HepG2 (cell line): ENCODE measurements around the gene NCKAP1. TPM values are rescaled to one million over a fixed set of nuclear protein-coding genes. Genes with fewer than 3 reads are reported as not detected.

Source experiments
- ATAC-seq: fragments of 200-7000 bp; cut with Tn5 transposase; 3 replicates; pipeline ENCODE4 v1.9.1; 2020; ENCODE audit warnings: mild to moderate bottlenecking, moderate library complexity
- BruUV-seq: library from RNA; stranded (reverse); fragments of 400-500 nt; replicated peaks from 2 replicates; lab custom pipeline; 2021; lab: Mats Ljungman, UMichigan
- CTCF ChIA-PET: fragments of 300-600 bp; formaldehyde crosslinking; extraction: SDS; loops from one replicate; lab custom pipeline; 2021; ENCODE audit warnings: low total read pairs, inconsistent platforms, low intra/inter-chr PET ratio; lab: Yijun Ruan, JAX
- POLR2A ChIA-PET: fragments of 350-600 bp; sonication (Branson Sonifier 250); formaldehyde crosslinking; loops from one replicate; lab custom pipeline; 2020; ENCODE audit warnings: antibody characterized with exemption, inconsistent platforms; lab: Yijun Ruan, JAX
- DNase-seq: peaks from one replicate; pipeline ENCODE4 v3.0.0-alpha.2; 2015; ENCODE audit warnings: low spot score
- FAIRE-seq: peaks from 3 replicates; lab custom pipeline; 2011; peaks lifted over from hg19 to GRCh38; lab: Jason Lieb, UNC
- H2AFZ ChIP-seq: one replicate; pipeline ENCODE4 v1.6.1; 2011; ENCODE audit warnings: low read length, inconsistent platforms
- H3K27ac ChIP-seq: fragments of 300-600 bp; 3 replicates; pipeline ENCODE4 v1.8.0; 2011; ENCODE audit warnings: mixed run types, mild to moderate bottlenecking, mixed read lengths, low read length, inconsistent platforms; ENCODE audit not compliant: insufficient read depth; ENCODE audit errors: extremely low read length
- H3K27me3 ChIP-seq, 2 experiments: fragments of 200-600 bp in 1 of 2; 2 replicates in 1 of 2; 3 replicates in 1 of 2; pipeline versions ENCODE4 v1.6.0 to v1.8.0; 2011; ENCODE audit warnings: low read length in 2 of 2, mild to moderate bottlenecking in 2 of 2, moderate library complexity in 2 of 2, inconsistent platforms in 1 of 2; ENCODE audit not compliant: insufficient read depth in 2 of 2, control insufficient read depth in 1 of 2
- H3K36me3 ChIP-seq, 2 experiments: fragments of 200-600 bp in 1 of 2; replicated peaks in 1 of 2; 2 replicates in 1 of 2; 3 replicates in 1 of 2; pipeline versions ENCODE4 v1.5.1 to v1.8.0; 2011; ENCODE audit warnings: low read length in 2 of 2, inconsistent platforms in 1 of 2; ENCODE audit not compliant: insufficient read depth in 2 of 2, control insufficient read depth in 1 of 2
- H3K4me1 ChIP-seq: 2 replicates; pipeline ENCODE4 v1.5.1; 2012; ENCODE audit warnings: low read length, inconsistent platforms; ENCODE audit not compliant: insufficient read depth
- H3K4me2 ChIP-seq: 2 replicates; pipeline ENCODE4 v1.6.0; 2011; ENCODE audit warnings: low read depth, low read length, inconsistent platforms
- H3K4me3 ChIP-seq, 3 experiments: fragments of 200-600 bp in 1 of 3; sonication (generic), shearing (Covaris generic) in 1 of 3; replicated peaks in 1 of 3; 2 replicates each; pipeline ENCODE4 v1.5.1; 2011 to 2016; ENCODE audit warnings: low read length in 3 of 3, inconsistent platforms in 2 of 3, low read depth in 2 of 3, mild to moderate bottlenecking in 2 of 3, control low read depth in 1 of 3, mixed read lengths in 1 of 3; ENCODE audit not compliant: insufficient read depth in 1 of 3
- H3K79me2 ChIP-seq: one replicate; pipeline ENCODE4 v1.6.1; 2011; ENCODE audit warnings: low read length, inconsistent platforms; ENCODE audit not compliant: insufficient read depth
- H3K9ac ChIP-seq: 2 replicates; pipeline ENCODE4 v1.6.0; 2011; ENCODE audit warnings: mild to moderate bottlenecking, low read depth, low read length, inconsistent platforms; ENCODE audit not compliant: insufficient read depth
- H3K9me3 ChIP-seq: 2 replicates; pipeline ENCODE4 v1.5.1; 2012; ENCODE audit warnings: mild to moderate bottlenecking, low read length
- H4K20me1 ChIP-seq: 2 replicates; pipeline ENCODE4 v1.6.0; 2011; ENCODE audit warnings: inconsistent platforms, mild to moderate bottlenecking, low read length, moderate library complexity; ENCODE audit not compliant: insufficient read depth
- ATM ChIP-seq: fragments of 450-650 bp; IDR thresholded peaks from 2 replicates; pipeline ENCODE4 v1.7.1; 2017; ENCODE audit warnings: mild to moderate bottlenecking, borderline replicate concordance
- GLMP ChIP-seq: sonication (generic); formaldehyde crosslinking; IDR thresholded peaks from 2 replicates; pipeline ENCODE4 v1.9.0; 2021; ENCODE audit warnings: missing genetic modification reagents, mild to moderate bottlenecking, borderline replicate concordance
- HIC2 ChIP-seq: sonication (generic); formaldehyde crosslinking; IDR thresholded peaks from 2 replicates; pipeline ENCODE4 v1.9.0; 2022; ENCODE audit warnings: low read depth, missing genetic modification reagents
- HMG20B ChIP-seq: conservative IDR thresholded peaks from 2 replicates; pipeline ENCODE4 v1.6.1; 2016; ENCODE audit warnings: missing genetic modification reagents, missing compliant biosample characterization
- SMARCE1 ChIP-seq: fragments of 450-650 bp; IDR thresholded peaks from 2 replicates; pipeline ENCODE4 v1.6.1; 2017; ENCODE audit warnings: borderline replicate concordance
- TEAD2 ChIP-seq: sonication (generic); formaldehyde crosslinking; IDR thresholded peaks from 2 replicates; pipeline ENCODE4 v1.9.0; 2021; ENCODE audit warnings: missing genetic modification reagents
- ZFP36 ChIP-seq: fragments of 150-350 bp; IDR thresholded peaks from 2 replicates; pipeline ENCODE4 v1.6.1; 2018; ENCODE audit warnings: borderline replicate concordance, low read length, low read depth; ENCODE audit not compliant: partially characterized antibody
- ZKSCAN1 ChIP-seq: fragments of 150-350 bp; IDR thresholded peaks from 2 replicates; pipeline ENCODE4 v1.6.1; 2014; ENCODE audit warnings: low read length
- ZNF230 ChIP-seq: sonication (generic); formaldehyde crosslinking; IDR thresholded peaks from 2 replicates; pipeline ENCODE4 v1.4.0; 2020; ENCODE audit warnings: mild to moderate bottlenecking, missing genetic modification reagents
- ZNF3 ChIP-seq: IDR thresholded peaks from 2 replicates; pipeline ENCODE4 v1.7.0; 2017; ENCODE audit warnings: inconsistent platforms
- ZNF318 ChIP-seq: sonication (generic); formaldehyde crosslinking; IDR thresholded peaks from 2 replicates; pipeline ENCODE4 v1.4.0; 2020; ENCODE audit warnings: mild to moderate bottlenecking, missing genetic modification reagents
- ZNF784 ChIP-seq: sonication (generic); formaldehyde crosslinking; IDR thresholded peaks from 2 replicates; pipeline ENCODE4 v1.5.1; 2020; ENCODE audit warnings: missing genetic modification reagents, mild to moderate bottlenecking, borderline replicate concordance
- ZNF850 ChIP-seq: sonication (generic); formaldehyde crosslinking; conservative IDR thresholded peaks from 2 replicates; pipeline ENCODE4 v1.9.0; 2021; ENCODE audit warnings: mild to moderate bottlenecking, missing genetic modification reagents
- WGBS: methylation state at CpG from one replicate; pipeline ENCODE4 v1.1.6; 2017; ENCODE audit warnings: low lambda C conversion rate; 5-methylcytosine and 5-hydroxymethylcytosine counted together
- in situ Hi-C: cut with HindIII; loops from 2 replicates; pipeline ENCODE4 v1.10.0; 2017; ENCODE audit warnings: low pct_unique_long_range_greater_than_20kb; ENCODE audit not compliant: extremely low pct_ligation_motif_present
- intact Hi-C: fragments of 100-400 bp; cut with micrococcal nuclease; formaldehyde crosslinking; loops from one replicate; pipeline ENCODE4 v1.10.0; 2022; ENCODE audit not compliant: unreplicated experiment
- polyA plus RNA-seq, 8 experiments: library from polyadenylated mRNA; depleted of rRNA in 3 of 8; stranded (reverse) in 7 of 8; unstranded in 1 of 8; fragments of >200 nt; fragmentation: Illumina TruSeq in 4 of 8; extraction: Trizol in 4 of 8; gene quantifications; 2 replicates each; pipeline versions ENCODE4 v1.2.1 to v1.2.3, GENCODE V29; 2011 to 2016; ENCODE audit warnings: low read depth in 4 of 8, missing spikeins in 1 of 8, mixed read lengths in 1 of 8; ENCODE audit not compliant: insufficient read depth in 1 of 8
- total RNA-seq, 5 experiments: library from RNA; depleted of rRNA; stranded (reverse); fragments of >200 nt; fragmentation: Illumina TruSeq; extraction: Trizol; gene quantifications; 2 replicates each; pipeline ENCODE4 v1.2.3, GENCODE V29; 2016; ENCODE audit warnings: low read depth in 1 of 5

Gene NCKAP1
- total and polyA plus RNA-seq, 2 of the 13 experiments (the other 11 are each of a cell fraction or from before 2014, with no cell fraction given) = 72.1 to 96.3 TPM

GRCh38 chr2:183078163-183078463, 39.9 kb upstream of the NCKAP1 start:
- ChIA-PET CTCF (no interaction called here), POLR2A (interaction anchor here (1.0 to 1.8 kb wide), 3 partner anchors 11 to 46 kb away, joined by 3 to 17 read pairs (median 6); partner anchors contain the start of gene NUP35)
- in situ Hi-C loops (no loop called here), intact Hi-C loops (loop anchor here (1.0 to 2.0 kb wide), 3 partner anchors 21 to 46 kb away; partner anchors contain the start of genes NCKAP1 and NUP35)
- peak overlapping the region; percentile 85 for H3K4me2 ChIP-seq
- no peak for FAIRE-seq
- H3K4me1 ChIP-seq = peaks cover 19% of the 10 kb centered on the region
- DNase-seq = no peak
- H3K36me3 ChIP-seq = no peaks in the 10 kb centered on the region
- H3K4me3 ChIP-seq = peak overlapping the region; percentile 69 to 88 (median 79)
- no peaks in the 10 kb centered on the region for H3K79me2 ChIP-seq
- H3K27me3 ChIP-seq = peaks cover 0 to 24% of the 10 kb centered on the region in 2 experiments; a peak in 2 of 5 replicates
- H3K27ac ChIP-seq = peak overlapping the region; percentile 37
- WGBS = 5% methylated on average over 8 of the region's 8 CpGs
- no peaks in the 10 kb centered on the region for H3K9me3 ChIP-seq
- no peaks in the 10 kb centered on the region for H4K20me1 ChIP-seq
- H2AFZ ChIP-seq = peak overlapping the region; percentile 99
- peak overlapping the region; percentile 63 for H3K9ac ChIP-seq
- ATAC-seq = peak; percentile 86
- TSS peak; percentile 66 for BruUV-seq
- no peak for TF ChIP-seq TEAD2
- 0 out of 2 replicates have a peak, but pooled peaks have one; percentile 10 for TF ChIP-seq ZKSCAN1
- TF ChIP-seq GLMP = no peak
- no peak for TF ChIP-seq SMARCE1
- 0 out of 2 replicates have a peak, but pooled peaks have one; percentile 50 for TF ChIP-seq ZNF230 (CRISPR knock-in tag)
- TF ChIP-seq ATM = no peak
- TF ChIP-seq ZNF318 (CRISPR knock-in tag) = no peak
- no peak for TF ChIP-seq HIC2 (CRISPR knock-in tag)
- no peak for TF ChIP-seq ZFP36
- no peak for TF ChIP-seq ZNF3
- no peak for TF ChIP-seq ZNF850 (CRISPR knock-in tag)
- no peak for TF ChIP-seq ZNF784 (CRISPR knock-in tag)
- 0 out of 2 replicates have a peak, but pooled peaks have one; percentile 2 for TF ChIP-seq HMG20B (CRISPR knock-in tag)
